ENCODE results near the gene CCL19. TPM values are rescaled to one million over a fixed set of nuclear protein-coding genes. Genes with fewer than 3 reads are reported as not detected.

CCL19 gene
- polyA plus RNA-seq, 1 experiment, result not detected

DNA sequence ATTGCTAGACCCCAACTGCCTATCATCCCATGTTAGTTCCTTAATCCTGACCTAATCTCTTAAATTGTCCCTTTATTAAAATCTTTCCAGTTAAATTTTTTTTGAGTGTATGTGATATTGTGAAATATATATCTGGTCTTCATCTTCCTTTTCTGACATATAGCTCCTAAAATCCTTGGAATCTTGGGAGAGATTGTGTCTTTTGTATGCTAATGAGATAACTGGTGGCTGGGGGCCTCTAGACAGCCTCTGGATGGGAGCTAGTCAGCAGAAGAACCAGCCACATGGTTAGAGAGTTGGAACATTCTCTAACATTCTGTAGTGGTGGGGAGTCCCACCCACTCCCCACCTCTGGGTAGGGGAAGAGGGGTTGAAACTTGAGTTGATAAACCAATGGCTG, 3.7 kb upstream of the CCL19 start:
- TF ChIP-seq, protein P1, sequence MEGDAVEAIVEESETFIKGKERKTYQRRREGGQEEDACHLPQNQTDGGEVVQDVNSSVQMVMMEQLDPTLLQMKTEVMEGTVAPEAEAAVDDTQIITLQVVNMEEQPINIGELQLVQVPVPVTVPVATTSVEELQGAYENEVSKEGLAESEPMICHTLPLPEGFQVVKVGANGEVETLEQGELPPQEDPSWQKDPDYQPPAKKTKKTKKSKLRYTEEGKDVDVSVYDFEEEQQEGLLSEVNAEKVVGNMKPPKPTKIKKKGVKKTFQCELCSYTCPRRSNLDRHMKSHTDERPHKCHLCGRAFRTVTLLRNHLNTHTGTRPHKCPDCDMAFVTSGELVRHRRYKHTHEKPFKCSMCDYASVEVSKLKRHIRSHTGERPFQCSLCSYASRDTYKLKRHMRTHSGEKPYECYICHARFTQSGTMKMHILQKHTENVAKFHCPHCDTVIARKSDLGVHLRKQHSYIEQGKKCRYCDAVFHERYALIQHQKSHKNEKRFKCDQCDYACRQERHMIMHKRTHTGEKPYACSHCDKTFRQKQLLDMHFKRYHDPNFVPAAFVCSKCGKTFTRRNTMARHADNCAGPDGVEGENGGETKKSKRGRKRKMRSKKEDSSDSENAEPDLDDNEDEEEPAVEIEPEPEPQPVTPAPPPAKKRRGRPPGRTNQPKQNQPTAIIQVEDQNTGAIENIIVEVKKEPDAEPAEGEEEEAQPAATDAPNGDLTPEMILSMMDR (IDR thresholded peaks at IDR 0.05; ENCODE audit: low read depth, low read length), result no peak
- Histone ChIP-seq H3K9me3 (ENCODE audit: control insufficient read depth, insufficient read depth, low read length) (no peaks in the 10 kb centered on the region), H3K4me3 (ENCODE audit: low read depth, low read length) (no peak overlapping the region), H3K27me3 (ENCODE audit: control insufficient read depth, insufficient read depth, low read length) (peaks cover 5% of the 10 kb centered on the region), H3K27ac (ENCODE audit: low read depth, low read length) (no peak overlapping the region)
- POLR2A ChIA-PET, result no interaction called here
- CTCF ChIA-PET, result no interaction called here
- DNase-seq (ENCODE audit: low read depth, low spot score), result no peak

GRCh38 chr9:34693560-34693959, 2.5 kb upstream of the CCL19 start:
- TF ChIP-seq, protein P1 (IDR thresholded peaks at IDR 0.05; ENCODE audit: low read depth, low read length), result no peak
- POLR2A ChIA-PET, result no interaction called here
- Histone ChIP-seq H3K4me3 (ENCODE audit: low read depth, low read length) (no peak overlapping the region), H3K27me3 (ENCODE audit: control insufficient read depth, insufficient read depth, low read length) (peaks cover 2% of the 10 kb centered on the region), H3K9me3 (ENCODE audit: control insufficient read depth, insufficient read depth, low read length) (no peaks in the 10 kb centered on the region), H3K27ac (ENCODE audit: low read depth, low read length) (no peak overlapping the region)
- no peak for DNase-seq (ENCODE audit: low read depth, low spot score)
- CTCF ChIA-PET, result interaction anchor here (3.3 kb wide), 1 partner anchor 9 kb away, joined by 18 read pairs; no protein-coding TSS in a partner anchor

GRCh38 chr9:34691936-34692315, 850 bp upstream of the CCL19 start:
- CTCF ChIA-PET, result interaction anchor here (1.0 to 4.3 kb wide), 3 partner anchors 9 to 17 kb away, joined by 3 to 25 read pairs (median 18); no protein-coding TSS in a partner anchor

DNA sequence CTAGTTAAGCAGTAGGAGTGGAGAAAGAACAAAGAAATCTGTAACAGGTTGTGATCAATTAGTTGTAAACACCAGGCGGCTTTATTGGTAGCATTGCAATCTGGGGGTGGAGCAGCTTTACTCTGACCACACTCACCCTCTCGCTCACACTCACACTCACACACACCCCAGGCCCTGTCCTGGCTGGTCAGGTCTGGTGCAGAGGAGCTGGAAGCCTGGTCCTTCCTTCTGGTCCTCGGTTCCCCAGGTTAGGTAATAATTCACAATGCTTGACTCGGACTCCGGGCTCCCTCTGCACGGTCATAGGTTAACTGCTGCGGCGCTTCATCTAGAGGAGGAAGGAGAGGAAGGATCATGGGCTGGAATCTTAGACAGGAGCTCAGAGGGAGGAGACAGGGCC, 1.6 kb downstream of the CCL19 start:
- H3K9me3 ChIP-seq (ENCODE audit: control insufficient read depth, insufficient read depth, low read length), result no peaks in the 10 kb centered on the region

More at GRCh38 chr9:34691936-34692315, 850 bp upstream of the CCL19 start:
- H3K27ac ChIP-seq (ENCODE audit: low read depth, low read length), result no peak overlapping the region
- H3K4me3 ChIP-seq (ENCODE audit: low read depth, low read length), result no peak overlapping the region
- peaks cover 2% of the 10 kb centered on the region for H3K27me3 ChIP-seq (ENCODE audit: control insufficient read depth, insufficient read depth, low read length)
- TF ChIP-seq, protein P1 (IDR thresholded peaks at IDR 0.05; ENCODE audit: low read depth, low read length), result no peak
- no peak for DNase-seq (ENCODE audit: low read depth, low spot score)
- no peaks in the 10 kb centered on the region for H3K9me3 ChIP-seq (ENCODE audit: control insufficient read depth, insufficient read depth, low read length)
- POLR2A ChIA-PET, result no interaction called here

DNA sequence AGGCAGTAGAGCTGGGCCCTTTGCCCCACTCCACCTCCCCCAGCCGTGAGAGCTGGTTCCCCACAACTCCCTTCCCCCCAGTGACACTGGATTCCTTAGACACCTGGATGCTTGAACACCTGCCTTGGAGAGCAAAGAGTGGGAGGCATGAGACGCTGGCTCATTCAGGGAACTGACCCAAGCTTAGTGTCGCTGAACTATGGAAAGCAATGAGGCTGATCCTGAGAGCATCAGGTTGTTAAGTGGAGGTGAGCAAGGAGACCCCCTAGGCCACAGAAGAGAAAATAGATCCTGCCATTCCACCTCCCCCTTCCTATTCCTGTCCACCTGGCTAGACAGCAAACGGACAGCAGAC, 2.0 kb downstream of the CCL19 start:
- Histone ChIP-seq H3K9me3 (ENCODE audit: control insufficient read depth, insufficient read depth, low read length) (no peaks in the 10 kb centered on the region), H3K27ac (ENCODE audit: low read depth, low read length) (no peak overlapping the region), H3K4me3 (ENCODE audit: low read depth, low read length) (no peak overlapping the region), H3K27me3 (ENCODE audit: control insufficient read depth, insufficient read depth, low read length) (peaks cover 2% of the 10 kb centered on the region)
- ChIA-PET POLR2A (no interaction called here), CTCF (interaction anchor here (2.2 to 4.3 kb wide), 2 partner anchors 12 to 13 kb away, joined by 8 to 25 read pairs; no protein-coding TSS in a partner anchor)
- TF ChIP-seq, protein P1 (IDR thresholded peaks at IDR 0.05; ENCODE audit: low read depth, low read length), result no peak
- DNase-seq (ENCODE audit: low read depth, low spot score), result no peak

More for the DNA sequence above, 1.6 kb downstream of the CCL19 start:
- POLR2A ChIA-PET, result no interaction called here
- Histone ChIP-seq H3K27ac (ENCODE audit: low read depth, low read length) (no peak overlapping the region), H3K4me3 (ENCODE audit: low read depth, low read length) (no peak overlapping the region), H3K27me3 (ENCODE audit: control insufficient read depth, insufficient read depth, low read length) (peaks cover 2% of the 10 kb centered on the region)
- no peak for DNase-seq (ENCODE audit: low read depth, low spot score)
- TF ChIP-seq, protein P1 (IDR thresholded peaks at IDR 0.05; ENCODE audit: low read depth, low read length), result no peak
- CTCF ChIA-PET, result interaction anchor here (2.2 to 4.3 kb wide), 2 partner anchors 11 to 13 kb away, joined by 8 to 25 read pairs; no protein-coding TSS in a partner anchor

Data from AG04450 (cell line).